Karpas-422 (cell line): Measurements from ENCODE around the gene SRRM3. TPM values are rescaled to one million over a fixed set of nuclear protein-coding genes. Genes with fewer than 3 reads are reported as not detected.
"Not testable (repeated sequence)": the region's sequence is repeated elsewhere in the genome, so short reads cannot be mapped to it uniquely, and the experiment has no call there.

ENCODE experiments used
- DNase-seq: peaks from one replicate; pipeline ENCODE4 v3.0.0-alpha.2; 2015
- H2AFZ ChIP-seq: fragments of 200-600 bp; sonication (generic); 2 replicates; pipeline ENCODE4 v1.6.1; 2014; ENCODE audit warnings: antibody characterized with exemption, low read length, mixed read lengths
- H3K27ac ChIP-seq: fragments of 200-600 bp; sonication (generic); 2 replicates; pipeline ENCODE4 v1.5.1; 2014; ENCODE audit warnings: mild to moderate bottlenecking, low read length, moderate library complexity
- H3K27me3 ChIP-seq: fragments of 200-600 bp; sonication (generic); 2 replicates; pipeline ENCODE4 v1.6.1; 2014; ENCODE audit warnings: low read length, mixed read lengths
- H3K36me3 ChIP-seq: fragments of 200-600 bp; sonication (generic); 2 replicates; pipeline ENCODE4 v1.6.1; 2014; ENCODE audit warnings: low read length, mixed read lengths; ENCODE audit not compliant: insufficient read depth
- H3K4me1 ChIP-seq: fragments of 200-600 bp; sonication (generic); 2 replicates; pipeline ENCODE4 v1.6.1; 2014; ENCODE audit warnings: mild to moderate bottlenecking, low read length, mixed read lengths
- H3K4me2 ChIP-seq: fragments of 200-600 bp; sonication (generic); 2 replicates; pipeline ENCODE4 v1.6.1; 2014; ENCODE audit warnings: low read length, low read depth, mild to moderate bottlenecking; ENCODE audit not compliant: poor library complexity, severe bottlenecking
- H3K4me3 ChIP-seq: fragments of 200-600 bp; sonication (generic); 2 replicates; pipeline ENCODE4 v1.5.1; 2014; ENCODE audit warnings: mild to moderate bottlenecking, antibody characterized with exemption, low read length, mixed read lengths
- H3K79me2 ChIP-seq: fragments of 200-600 bp; sonication (generic); 2 replicates; pipeline ENCODE4 v1.6.1; 2014; ENCODE audit warnings: mild to moderate bottlenecking, low read length, mixed read lengths
- H3K9ac ChIP-seq: fragments of 200-600 bp; sonication (generic); 2 replicates; pipeline ENCODE4 v1.6.0; 2014; ENCODE audit warnings: low read length
- H3K9me2 ChIP-seq: fragments of 200-600 bp; sonication (generic), shearing (Covaris generic); replicated peaks from 2 replicates; pipeline ENCODE4 v1.6.0; 2014; ENCODE audit warnings: mild to moderate bottlenecking, low read length, moderate library complexity; ENCODE audit not compliant: insufficient read depth
- H3K9me3 ChIP-seq: fragments of 300-700, 200-600 bp; sonication (generic); 2 replicates; pipeline ENCODE4 v1.6.1; 2014; ENCODE audit warnings: low read length, mixed read lengths
- H4K20me1 ChIP-seq: fragments of 200-600 bp; sonication (generic); 2 replicates; pipeline ENCODE4 v1.6.1; 2014; ENCODE audit warnings: mild to moderate bottlenecking, antibody characterized with exemption, low read length, low read depth; ENCODE audit not compliant: insufficient read depth
- total RNA-seq: library from RNA; depleted of rRNA; stranded (reverse); fragments of >200 nt; shearing (Covaris generic); gene quantifications from 2 replicates; pipeline ENCODE4 v1.2.3, GENCODE V29; 2014; ENCODE audit warnings: low replicate concordance

SRRM3 gene
- total RNA-seq, 1 experiment from 2014 or later: not detected

DNA sequence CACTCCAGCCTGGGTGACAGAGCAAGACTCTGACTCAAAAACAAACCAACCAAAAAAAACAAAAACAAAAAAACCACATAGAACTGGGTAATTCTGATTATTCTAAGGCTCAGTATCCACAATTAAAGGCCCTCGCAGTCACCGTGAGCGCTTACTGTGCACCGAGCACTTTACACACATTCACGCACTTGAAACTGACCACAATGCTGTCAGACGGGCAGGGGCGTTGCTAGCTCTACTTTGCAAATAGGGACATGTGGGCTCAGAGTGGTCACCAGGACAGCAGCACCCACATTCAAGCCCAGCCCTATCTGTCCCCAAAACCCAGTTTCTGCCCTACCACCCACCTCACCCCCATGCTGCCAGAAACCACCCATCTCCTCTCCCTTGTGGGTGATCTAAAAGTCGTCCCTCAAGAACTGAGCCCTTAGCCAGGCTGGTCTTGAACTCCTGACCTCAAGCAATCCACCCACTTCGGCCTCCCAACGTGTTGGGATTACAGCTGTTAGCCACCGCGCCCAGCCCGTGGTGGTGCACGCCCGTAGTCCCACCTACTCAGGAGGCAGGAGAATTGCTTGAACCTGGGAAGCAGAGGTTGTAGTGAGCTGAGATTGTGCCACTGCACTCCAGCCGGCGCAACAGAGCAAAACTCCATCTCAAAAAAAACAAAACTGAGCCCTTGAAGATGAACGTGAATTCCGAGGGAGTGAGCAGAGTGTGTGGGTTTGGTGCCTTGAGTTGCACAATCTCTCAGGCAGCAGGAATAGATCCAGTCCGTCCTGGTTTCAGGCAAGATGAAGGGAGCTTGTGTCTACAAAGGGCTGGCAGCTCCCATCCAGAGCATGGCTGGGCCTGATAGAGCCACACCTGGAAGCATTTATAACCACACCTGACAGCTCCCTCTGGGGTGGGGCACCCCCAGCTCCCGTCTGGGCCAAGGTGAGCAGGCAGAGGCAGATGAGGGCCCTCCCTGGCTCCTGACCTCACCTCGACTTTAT lies 95.3 kb downstream of the SRRM3 start:
- Histone ChIP-seq H3K4me1 (peaks cover 7% of the 10 kb centered on the region), H3K9me2 (no peaks in the 10 kb centered on the region), H3K36me3 (no peaks in the 10 kb centered on the region), H3K4me3 (no peak overlapping the region), H3K27ac (no peak overlapping the region), H2AFZ (no peak overlapping the region), H3K27me3 (no peaks in the 10 kb centered on the region), H3K9ac (no peak overlapping the region), H3K4me2 (no peak overlapping the region), H3K79me2 (no peaks in the 10 kb centered on the region), H3K9me3 (no peaks in the 10 kb centered on the region), H4K20me1 (no peaks in the 10 kb centered on the region)
- DNase-seq: no peak

DNA sequence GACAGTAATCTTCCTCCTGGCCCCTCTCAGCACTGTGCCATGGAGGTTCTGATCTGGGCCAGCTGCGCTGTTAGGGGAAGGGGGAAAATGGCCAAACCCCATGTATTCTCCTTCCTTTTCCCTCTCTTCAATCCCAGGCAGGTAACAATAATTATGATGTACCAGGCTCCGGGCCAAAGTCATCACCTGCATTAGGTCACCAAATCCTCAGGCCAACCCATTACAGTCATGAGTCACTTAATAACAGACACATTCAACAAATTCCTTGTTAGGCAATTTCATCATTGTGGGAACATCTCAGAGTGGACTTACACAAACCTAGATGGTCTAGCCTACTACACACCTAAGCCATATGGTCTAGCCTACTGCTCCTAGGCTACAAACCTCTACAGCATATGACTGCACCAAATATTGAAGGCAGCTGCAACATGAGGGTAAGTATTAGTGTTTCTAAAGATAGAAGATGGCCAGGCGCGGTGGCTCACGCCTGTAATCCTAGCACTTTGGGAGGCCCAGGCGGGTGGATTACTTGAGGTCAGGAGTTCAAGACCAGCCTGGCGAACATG lies 98.6 kb downstream of the SRRM3 start:
- H3K27ac ChIP-seq: no peak overlapping the region
- no peaks in the 10 kb centered on the region for H3K9me2 ChIP-seq
- no peak overlapping the region for H3K9ac ChIP-seq
- H3K4me1 ChIP-seq: peaks cover 16% of the 10 kb centered on the region
- H4K20me1 ChIP-seq: no peaks in the 10 kb centered on the region
- no peaks in the 10 kb centered on the region for H3K79me2 ChIP-seq
- no peak for DNase-seq
- H3K36me3 ChIP-seq: no peaks in the 10 kb centered on the region
- H2AFZ ChIP-seq: no peak overlapping the region
- H3K4me3 ChIP-seq: no peak overlapping the region
- H3K4me2 ChIP-seq: no peak overlapping the region
- no peaks in the 10 kb centered on the region for H3K9me3 ChIP-seq
- H3K27me3 ChIP-seq: no peaks in the 10 kb centered on the region

DNA sequence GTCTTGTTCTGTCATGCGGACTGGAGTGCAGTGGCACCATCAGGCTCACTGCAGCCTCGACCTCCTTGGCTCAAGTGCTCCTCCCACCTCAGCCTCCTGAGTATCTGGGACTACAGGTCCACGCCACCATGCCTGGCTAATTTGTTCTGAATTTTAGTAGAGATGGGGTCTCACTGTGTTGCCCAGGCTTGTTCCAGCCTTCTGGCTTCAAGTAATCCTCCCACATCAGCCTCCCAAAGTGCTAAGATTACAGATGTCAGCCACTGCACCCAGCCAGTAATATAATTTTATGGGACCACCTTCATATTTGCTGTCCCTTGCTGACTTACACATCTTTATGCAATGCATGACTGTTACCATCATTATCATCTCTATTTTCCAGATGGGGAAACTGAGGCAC lies 99.3 kb downstream of the SRRM3 start:
- Histone ChIP-seq H3K27ac (no peak overlapping the region), H3K27me3 (no peaks in the 10 kb centered on the region), H3K4me2 (no peak overlapping the region), H3K9me2 (no peaks in the 10 kb centered on the region), H3K79me2 (no peaks in the 10 kb centered on the region), H3K9me3 (no peaks in the 10 kb centered on the region), H3K9ac (no peak overlapping the region), H3K36me3 (no peaks in the 10 kb centered on the region), H4K20me1 (no peaks in the 10 kb centered on the region), H3K4me1 (peaks cover 16% of the 10 kb centered on the region), H3K4me3 (no peak overlapping the region), H2AFZ (no peak overlapping the region)
- no peak for DNase-seq

DNA sequence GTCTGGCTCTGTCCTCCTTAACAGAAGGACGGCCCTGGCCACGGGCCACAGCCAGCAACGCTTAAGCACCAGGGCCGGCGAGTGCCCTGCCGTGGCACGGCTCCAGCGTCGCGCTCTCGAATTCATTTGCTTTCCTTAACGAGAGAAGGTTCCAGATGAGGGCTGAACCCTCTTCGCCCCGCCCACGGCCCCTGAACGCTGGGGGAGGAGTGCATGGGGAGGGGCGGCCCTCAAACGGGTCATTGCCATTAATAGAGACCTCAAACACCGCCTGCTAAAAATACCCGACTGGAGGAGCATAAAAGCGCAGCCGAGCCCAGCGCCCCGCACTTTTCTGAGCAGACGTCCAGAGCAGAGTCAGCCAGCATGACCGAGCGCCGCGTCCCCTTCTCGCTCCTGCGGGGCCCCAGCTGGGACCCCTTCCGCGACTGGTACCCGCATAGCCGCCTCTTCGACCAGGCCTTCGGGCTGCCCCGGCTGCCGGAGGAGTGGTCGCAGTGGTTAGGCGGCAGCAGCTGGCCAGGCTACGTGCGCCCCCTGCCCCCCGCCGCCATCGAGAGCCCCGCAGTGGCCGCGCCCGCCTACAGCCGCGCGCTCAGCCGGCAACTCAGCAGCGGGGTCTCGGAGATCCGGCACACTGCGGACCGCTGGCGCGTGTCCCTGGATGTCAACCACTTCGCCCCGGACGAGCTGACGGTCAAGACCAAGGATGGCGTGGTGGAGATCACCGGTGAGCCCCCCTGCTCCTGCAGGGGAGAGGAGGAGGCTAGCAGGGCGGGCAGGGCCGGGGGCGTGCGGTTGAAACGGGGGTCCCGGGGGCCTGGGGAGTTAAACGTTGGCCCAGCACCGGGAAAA lies 100.9 kb downstream of the SRRM3 start, which contains the start of gene HSPB1:
Gene HSPB1, plus strand, starts transcription at position 327 of the 855 bp plus-strand sequence. Its CDS starts 40 bp downstream, at position 367.
- Histone ChIP-seq H3K9me2 (no peaks in the 10 kb centered on the region), H3K27ac (no peak within 1 kb of the TSS), H3K4me2 (peak within 1 kb of the TSS; percentile 67), H3K79me2 (no peaks in the 10 kb centered on the region), H3K36me3 (no peaks in the 10 kb centered on the region), H2AFZ (0 out of 2 replicates have a peak within 1 kb of the TSS, but pooled peaks have one; percentile 50), H3K27me3 (no peaks in the 10 kb centered on the region), H3K4me3 (peak within 1 kb of the TSS; percentile 59; the same call in 1 of the 2 replicates), H4K20me1 (no peaks in the 10 kb centered on the region), H3K9me3 (no peaks in the 10 kb centered on the region), H3K4me1 (peaks cover 16% of the 10 kb centered on the region), H3K9ac (peak within 1 kb of the TSS; percentile 59)
- no peak for DNase-seq

DNA sequence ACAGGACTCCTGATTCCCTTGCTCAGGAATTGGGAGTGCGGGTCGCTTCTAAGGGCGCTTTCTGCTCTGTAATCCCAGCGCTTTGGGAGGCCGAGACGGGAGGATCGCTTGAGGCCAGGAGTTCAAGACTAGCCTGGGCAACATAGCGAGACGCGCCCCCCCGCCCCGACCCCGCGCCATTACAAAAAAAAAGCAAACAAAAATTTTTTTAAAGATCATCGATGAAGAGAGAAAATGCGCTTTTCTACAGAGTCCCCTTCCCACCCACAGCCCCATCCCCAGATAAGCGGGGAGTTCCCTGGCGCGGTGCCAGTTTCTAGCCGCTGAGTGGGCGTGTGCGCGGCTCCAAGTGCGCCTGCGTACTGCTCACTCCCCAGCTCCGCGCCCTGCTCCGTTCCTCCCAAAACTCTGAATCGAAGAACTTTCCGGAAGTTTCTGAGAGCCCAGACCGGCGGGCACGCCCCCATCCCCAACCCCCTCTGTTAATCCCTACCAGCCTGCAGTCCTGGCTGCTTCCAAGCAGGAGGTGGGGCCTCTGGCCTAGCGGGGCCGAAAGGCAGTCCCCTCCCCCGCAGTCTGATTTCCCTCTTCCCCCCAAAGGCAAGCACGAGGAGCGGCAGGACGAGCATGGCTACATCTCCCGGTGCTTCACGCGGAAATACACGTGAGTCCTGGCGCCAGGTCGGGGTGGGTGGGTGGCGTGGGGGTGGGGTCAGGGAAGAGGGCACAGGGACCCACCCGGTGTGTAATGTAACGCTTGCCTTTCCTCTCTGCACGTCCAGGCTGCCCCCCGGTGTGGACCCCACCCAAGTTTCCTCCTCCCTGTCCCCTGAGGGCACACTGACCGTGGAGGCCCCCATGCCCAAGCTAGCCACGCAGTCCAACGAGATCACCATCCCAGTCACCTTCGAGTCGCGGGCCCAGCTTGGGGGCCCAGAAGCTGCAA lies 101.8 kb downstream of the SRRM3 start:
- H3K4me1 ChIP-seq: peaks cover 16% of the 10 kb centered on the region
- H4K20me1 ChIP-seq: no peaks in the 10 kb centered on the region
- DNase-seq: peak; percentile 74
- no peak overlapping the region for H3K27ac ChIP-seq
- no peaks in the 10 kb centered on the region for H3K27me3 ChIP-seq
- H2AFZ ChIP-seq: 0 out of 2 replicates have a peak overlapping the region, but pooled peaks have one; percentile 50
- H3K9ac ChIP-seq: peak overlapping the region; percentile 59
- no peaks in the 10 kb centered on the region for H3K36me3 ChIP-seq
- peak overlapping the region; percentile 67 for H3K4me2 ChIP-seq
- H3K79me2 ChIP-seq: no peaks in the 10 kb centered on the region
- peak overlapping the region; percentile 59; the same call in 1 of the 2 replicates for H3K4me3 ChIP-seq
- H3K9me3 ChIP-seq: no peaks in the 10 kb centered on the region
- no peaks in the 10 kb centered on the region for H3K9me2 ChIP-seq

DNA sequence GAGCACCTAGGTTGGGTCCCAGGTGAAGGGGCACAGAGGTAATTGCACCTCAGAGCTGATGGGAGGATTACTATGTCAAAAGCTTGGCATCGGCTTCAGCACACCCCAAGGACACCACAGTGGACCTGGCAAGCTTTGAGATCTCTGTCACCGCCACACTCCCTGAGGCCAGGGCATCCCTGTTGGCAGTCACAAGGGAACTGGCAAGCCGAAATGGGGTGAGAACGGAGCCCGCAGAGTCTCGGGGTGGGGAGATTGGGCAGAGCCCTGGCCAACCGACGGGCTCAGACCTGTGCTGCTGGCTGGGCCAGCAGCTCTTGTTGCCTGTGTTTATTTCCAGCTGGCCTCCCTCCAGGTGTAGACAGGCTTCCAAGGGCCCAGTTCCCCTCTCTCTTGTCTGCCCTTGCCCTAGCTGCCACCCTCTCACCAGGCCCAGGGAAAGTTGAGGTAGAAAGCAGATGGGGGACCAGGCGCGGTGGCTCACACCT lies 103.2 kb downstream of the SRRM3 start:
- Histone ChIP-seq H3K36me3 (no peaks in the 10 kb centered on the region), H3K9me3 (no peaks in the 10 kb centered on the region), H3K27ac (no peak overlapping the region), H3K79me2 (no peaks in the 10 kb centered on the region), H3K4me1 (peaks cover 16% of the 10 kb centered on the region), H3K9me2 (no peaks in the 10 kb centered on the region), H3K4me2 (no peak overlapping the region), H3K9ac (no peak overlapping the region), H4K20me1 (no peaks in the 10 kb centered on the region), H2AFZ (no peak overlapping the region), H3K4me3 (no peak overlapping the region), H3K27me3 (no peaks in the 10 kb centered on the region)
- no peak for DNase-seq

DNA sequence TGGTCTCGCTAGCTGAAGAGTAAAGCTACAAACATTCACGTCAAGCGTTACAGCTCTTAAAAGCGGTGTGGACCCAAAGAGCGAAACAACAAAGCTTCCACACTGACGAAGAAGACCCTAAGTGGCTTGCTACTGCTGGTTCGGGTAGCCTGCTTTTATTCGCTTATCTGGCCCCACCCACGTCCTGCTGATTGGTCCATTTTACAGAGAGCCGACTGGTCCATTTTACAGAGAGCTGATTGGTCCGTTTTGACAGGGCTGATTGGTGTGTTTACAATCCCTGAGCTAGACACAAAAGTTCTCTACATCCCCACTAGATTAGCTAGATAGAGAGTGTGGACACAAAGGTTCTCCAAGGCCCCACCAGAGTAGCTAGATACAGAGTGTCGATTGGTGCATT lies 107.2 kb downstream of the SRRM3 start:
- H3K4me3 ChIP-seq, H3K79me2 ChIP-seq, H3K9me3 ChIP-seq, H4K20me1 ChIP-seq, H3K9me2 ChIP-seq, DNase-seq, H3K4me2 ChIP-seq, H3K36me3 ChIP-seq, H3K27ac ChIP-seq, H3K9ac ChIP-seq, H3K27me3 ChIP-seq, H2AFZ ChIP-seq, H3K4me1 ChIP-seq: not testable (repeated sequence)
